ENCODE measurements around the gene LUZP2. TPM values are rescaled to one million over a fixed set of nuclear protein-coding genes. Genes with fewer than 3 reads are reported as not detected.

The LUZP2 gene
- total and polyA plus RNA-seq, 9 of the 15 experiments (the other 6 are each of a cell fraction or from before 2014, with no cell fraction given): not detected

- BruUV-seq (replicated peaks): no TSS peak
- intact Hi-C loops (cut with micrococcal nuclease) (no loop called here), in situ Hi-C loops (cut with MboI) (no loop called here)
- no peak overlapping the region for H3K4me3 ChIP-seq
- FAIRE-seq (no peak), DNase-seq (ENCODE audit: extremely low read depth in 1 of 4, low spot score in 3 of 4) (no peak), ATAC-seq (no peak)
- 0 out of 2 replicates have a peak, but pooled peaks cover 1% of the 10 kb centered on the region for H3K9me3 ChIP-seq (replicated peaks; ENCODE audit: control insufficient read depth, insufficient read depth, low read depth, low read length)
- no peaks in the 10 kb centered on the region for H3K27me3 ChIP-seq (ENCODE audit: control insufficient read depth in 2 of 2, insufficient read depth in 2 of 2, low read length in 2 of 2)
- H3K9ac ChIP-seq (ENCODE audit: insufficient read depth in 1 of 2, low read depth in 2 of 2, low read length in 2 of 2): no peak overlapping the region
- ChIA-PET POLR2A (no interaction called here), CTCF (ENCODE audit: low intra/inter-chr PET ratio) (no interaction called here)
- WGBS (ENCODE audit: insufficient coverage, low coverage, missing lambda C conversion rate): 0% methylated on average over 1 of the region's 1 CpG
- no peaks in the 10 kb centered on the region for H3K36me3 ChIP-seq (ENCODE audit: control insufficient read depth, insufficient read depth, low read length)
- H3K4me2 ChIP-seq (ENCODE audit: insufficient read depth, low read length): no peak overlapping the region
- peak; percentile 53 for TF ChIP-seq ZNF316 (IDR thresholded peaks at IDR 0.05)
- no peak for TF ChIP-seq ZBTB34 (CRISPR knock-in tag; IDR thresholded peaks at IDR 0.05)
- TF ChIP-seq ZNF146 (CRISPR knock-in tag; IDR thresholded peaks at IDR 0.05; ENCODE audit: unreplicated experiment): no peak
- TF ChIP-seq ZNF282 (CRISPR knock-in tag; IDR thresholded peaks at IDR 0.05): no peak
- no peak for TF ChIP-seq POLR3G (IDR thresholded peaks at IDR 0.05; ENCODE audit: extremely low read depth, insufficient read length, insufficient replicate concordance)
- 0 out of 2 replicates have a peak, but pooled peaks have one; percentile 27 for TF ChIP-seq C11orf30 (IDR thresholded peaks at IDR 0.05; ENCODE audit: low read depth)
- TF ChIP-seq E2F6 (IDR thresholded peaks at IDR 0.05; ENCODE audit: borderline replicate concordance in 1 of 2, extremely low read depth in 1 of 2, insufficient read depth in 1 of 2, insufficient read length in 1 of 2, low read depth in 1 of 2, low read length in 1 of 2, poor library complexity in 1 of 2, severe bottlenecking in 1 of 2): no peak
- TF ChIP-seq ZNF41 (CRISPR knock-in tag; conservative IDR thresholded peaks at IDR 0.05): no peak
- peak; percentile 11; the same call in 1 of the 2 replicates for TF ChIP-seq MAFF (IDR thresholded peaks at IDR 0.05; ENCODE audit: low read length)
- TF ChIP-seq ERF (CRISPR knock-in tag; IDR thresholded peaks at IDR 0.05): no peak
- H3K9me1 ChIP-seq (ENCODE audit: control insufficient read depth, insufficient read depth, low read length): no peaks in the 10 kb centered on the region
- no peak overlapping the region for H2AFZ ChIP-seq (ENCODE audit: low read depth, low read length)
- no peaks in the 10 kb centered on the region for H3K79me2 ChIP-seq (ENCODE audit: control insufficient read depth, insufficient read depth, low read length)
- no peaks in the 10 kb centered on the region for H4K20me1 ChIP-seq (replicated peaks; ENCODE audit: control insufficient read depth, insufficient read depth, low read length)
- no peaks in the 10 kb centered on the region for H3K4me1 ChIP-seq (replicated peaks in 1 of 2; ENCODE audit: control insufficient read depth in 2 of 2, insufficient read depth in 2 of 2, low read length in 2 of 2)
- H3K27ac ChIP-seq (ENCODE audit: extremely low read depth, low read depth, low read length): no peak overlapping the region
Measured at GRCh38 chr11:24848857-24849256, 352.0 kb downstream of the LUZP2 start.
